GM12878 (cell line): ENCODE data around the gene MGMT.

Experiments used
- CBX5 ChIP-seq: sonication (generic); IDR thresholded peaks from 2 replicates; pipeline ENCODE4 v1.6.1; 2016; ENCODE audit warnings: low read depth, moderate library complexity, mild to moderate bottlenecking, inconsistent platforms
- CTCF ChIP-seq, 3 experiments: IDR thresholded peaks in 2 of 3; conservative IDR thresholded peaks in 1 of 3; 2 replicates each; pipeline ENCODE4 v1.5.1; 2011; ENCODE audit warnings: low read depth in 3 of 3, low read length in 3 of 3, mild to moderate bottlenecking in 3 of 3, control low read depth in 2 of 3, moderate library complexity in 2 of 3, inconsistent platforms in 1 of 3, mixed read lengths in 1 of 3; ENCODE audit not compliant: control insufficient read depth in 2 of 3, insufficient read depth in 1 of 3; ENCODE audit errors: extremely low read depth in 1 of 3
- HDAC2 ChIP-seq: fragments of 200-600 bp; sonication (generic); IDR thresholded peaks from 2 replicates; pipeline ENCODE4 v1.6.1; 2017
- JUNB ChIP-seq: IDR thresholded peaks from 2 replicates; pipeline ENCODE4 v1.6.1; 2016; ENCODE audit warnings: antibody characterized with exemption, mild to moderate bottlenecking
- MAX ChIP-seq: IDR thresholded peaks from 2 replicates; pipeline ENCODE4 v1.6.1; 2012; ENCODE audit warnings: low read depth, low read length, improper control_type of control experiment
- MXI1 ChIP-seq: fragments of 150-350 bp; IDR thresholded peaks from 2 replicates; pipeline ENCODE4 v1.6.1; 2011; ENCODE audit warnings: low read depth, mild to moderate bottlenecking, inconsistent platforms, low read length, improper control_type of control experiment
- NFXL1 ChIP-seq: fragments of 450-650 bp; IDR thresholded peaks from 2 replicates; pipeline ENCODE4 v1.6.1; 2017; ENCODE audit warnings: antibody characterized with exemption, mild to moderate bottlenecking, borderline replicate concordance
- POLR2A ChIP-seq: IDR thresholded peaks from 2 replicates; pipeline ENCODE4 v1.6.1; 2011; ENCODE audit warnings: low read depth, mild to moderate bottlenecking, low read length
- POLR2AphosphoS5 ChIP-seq: IDR thresholded peaks from 2 replicates; pipeline ENCODE4 v1.6.1; 2011; ENCODE audit warnings: mild to moderate bottlenecking, low read length, inconsistent platforms
- RCOR1 ChIP-seq: conservative IDR thresholded peaks from 2 replicates; pipeline ENCODE4 v1.6.1; 2012; ENCODE audit warnings: low read depth, low read length, improper control_type of control experiment
- SP1 ChIP-seq: IDR thresholded peaks from one replicate; pipeline ENCODE4 v1.6.1; 2011; ENCODE audit warnings: low read depth, low read length
- ZSCAN29 ChIP-seq: fragments of 450-650 bp; IDR thresholded peaks from 2 replicates; pipeline ENCODE4 v1.6.1; 2017; ENCODE audit warnings: mild to moderate bottlenecking, moderate library complexity
- TF ChIP-seq, protein P1 (sequence below): IDR thresholded peaks from 2 replicates; pipeline ENCODE4 v1.6.1; 2012; ENCODE audit warnings: low read depth, low read length, improper control_type of control experiment
- TF ChIP-seq, protein P2 (sequence below): IDR thresholded peaks from 2 replicates; pipeline ENCODE4 v1.6.1; 2011; ENCODE audit warnings: mild to moderate bottlenecking, low read depth, low read length, moderate library complexity; ENCODE audit not compliant: insufficient replicate concordance

DNA sequence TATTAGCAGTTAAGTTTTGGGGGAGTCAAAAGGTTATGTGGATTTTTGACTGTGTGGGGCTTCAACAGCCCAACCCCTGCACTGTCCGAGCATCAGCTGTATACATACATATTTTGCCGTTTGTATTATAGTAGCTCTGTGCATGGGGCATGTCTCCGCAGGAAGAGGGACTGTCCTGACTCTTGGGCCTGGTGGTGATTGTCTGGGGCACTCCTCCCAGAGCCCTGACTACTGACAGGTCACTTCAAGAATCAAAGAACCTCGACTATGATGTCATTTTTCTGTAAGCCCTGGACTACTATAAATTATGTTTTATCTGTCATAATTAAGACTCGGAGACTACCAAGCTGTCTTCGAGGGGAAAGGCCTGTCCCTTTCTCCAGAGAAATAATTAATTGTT, 51.8 kb downstream of the MGMT start:
- TF ChIP-seq MXI1 = no peak
- TF ChIP-seq POLR2A = no peak
- no peak for TF ChIP-seq CTCF (IDR thresholded peaks at IDR 0.05 in 2 of 3, conservative IDR thresholded peaks at IDR 0.05 in 1 of 3; ENCODE audit: control insufficient read depth in 2 of 3, extremely low read depth in 1 of 3, insufficient read depth in 1 of 3, low read depth in 3 of 3, low read length in 3 of 3)
- TF ChIP-seq POLR2AphosphoS5 = no peak
- no peak for TF ChIP-seq SP1
- TF ChIP-seq, protein P1, sequence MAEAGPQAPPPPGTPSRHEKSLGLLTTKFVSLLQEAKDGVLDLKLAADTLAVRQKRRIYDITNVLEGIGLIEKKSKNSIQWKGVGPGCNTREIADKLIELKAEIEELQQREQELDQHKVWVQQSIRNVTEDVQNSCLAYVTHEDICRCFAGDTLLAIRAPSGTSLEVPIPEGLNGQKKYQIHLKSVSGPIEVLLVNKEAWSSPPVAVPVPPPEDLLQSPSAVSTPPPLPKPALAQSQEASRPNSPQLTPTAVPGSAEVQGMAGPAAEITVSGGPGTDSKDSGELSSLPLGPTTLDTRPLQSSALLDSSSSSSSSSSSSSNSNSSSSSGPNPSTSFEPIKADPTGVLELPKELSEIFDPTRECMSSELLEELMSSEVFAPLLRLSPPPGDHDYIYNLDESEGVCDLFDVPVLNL = no peak
- TF ChIP-seq ZSCAN29 = no peak
- TF ChIP-seq HDAC2 = no peak
- no peak for TF ChIP-seq CBX5
- no peak for TF ChIP-seq MAX
- no peak for TF ChIP-seq RCOR1
- TF ChIP-seq NFXL1 = no peak
- TF ChIP-seq, protein P2, sequence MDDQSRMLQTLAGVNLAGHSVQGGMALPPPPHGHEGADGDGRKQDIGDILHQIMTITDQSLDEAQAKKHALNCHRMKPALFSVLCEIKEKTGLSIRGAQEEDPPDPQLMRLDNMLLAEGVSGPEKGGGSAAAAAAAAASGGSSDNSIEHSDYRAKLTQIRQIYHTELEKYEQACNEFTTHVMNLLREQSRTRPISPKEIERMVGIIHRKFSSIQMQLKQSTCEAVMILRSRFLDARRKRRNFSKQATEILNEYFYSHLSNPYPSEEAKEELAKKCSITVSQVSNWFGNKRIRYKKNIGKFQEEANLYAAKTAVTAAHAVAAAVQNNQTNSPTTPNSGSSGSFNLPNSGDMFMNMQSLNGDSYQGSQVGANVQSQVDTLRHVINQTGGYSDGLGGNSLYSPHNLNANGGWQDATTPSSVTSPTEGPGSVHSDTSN = no peak
- no peak for TF ChIP-seq JUNB
